HepG2 (cell line): ENCODE results near the gene ZPR1. TPM values are rescaled to one million over a fixed set of nuclear protein-coding genes. Genes with fewer than 3 reads are reported as not detected.

Experiments used
- ADNP ChIP-seq: sonication (generic); formaldehyde crosslinking; IDR thresholded peaks from 2 replicates; pipeline ENCODE4 v1.4.0; 2020; ENCODE audit warnings: missing genetic modification reagents
- DPF2 ChIP-seq: sonication (generic); formaldehyde crosslinking; IDR thresholded peaks from 2 replicates; pipeline ENCODE4 v1.4.0; 2020; ENCODE audit warnings: mild to moderate bottlenecking, low read depth, missing genetic modification reagents, borderline replicate concordance
- EEA1 ChIP-seq: sonication (generic); formaldehyde crosslinking; IDR thresholded peaks from 2 replicates; pipeline ENCODE4 v1.5.1; 2020; ENCODE audit warnings: mild to moderate bottlenecking, missing genetic modification reagents, borderline replicate concordance
- RELA ChIP-seq: sonication (generic); formaldehyde crosslinking; IDR thresholded peaks from 2 replicates; pipeline ENCODE4 v1.4.0; 2020; ENCODE audit warnings: missing genetic modification reagents
- SOX13 ChIP-seq, 3 experiments: fragments of 450-650 bp in 1 of 3; sonication (generic) in 1 of 3; formaldehyde crosslinking in 1 of 3; IDR thresholded peaks in 2 of 3; conservative IDR thresholded peaks in 1 of 3; 2 replicates each; pipeline versions ENCODE4 v1.5.0 to v1.6.1; 2016 to 2020; ENCODE audit warnings: antibody characterized with exemption in 1 of 3, mild to moderate bottlenecking in 1 of 3, missing compliant biosample characterization in 1 of 3, missing genetic modification reagents in 1 of 3, moderate library complexity in 1 of 3
- THAP11 ChIP-seq: IDR thresholded peaks from 2 replicates; pipeline ENCODE4 v1.6.1; 2016; ENCODE audit warnings: missing biosample characterization, missing genetic modification reagents
- ZFP37 ChIP-seq: sonication (generic); formaldehyde crosslinking; IDR thresholded peaks from 2 replicates; pipeline ENCODE4 v1.4.0; 2020; ENCODE audit warnings: missing genetic modification reagents, borderline replicate concordance
- ZFY ChIP-seq: sonication (generic); formaldehyde crosslinking; IDR thresholded peaks from 2 replicates; pipeline ENCODE4 v1.4.0; 2020; ENCODE audit warnings: missing genetic modification reagents
- ZNF468 ChIP-seq: sonication (generic); formaldehyde crosslinking; IDR thresholded peaks from 2 replicates; pipeline ENCODE4 v1.8.0; 2022; ENCODE audit warnings: mild to moderate bottlenecking, moderate library complexity, missing genetic modification reagents
- polyA plus RNA-seq, 8 experiments: library from polyadenylated mRNA; depleted of rRNA in 3 of 8; stranded (reverse) in 7 of 8; unstranded in 1 of 8; fragments of >200 nt; fragmentation: Illumina TruSeq in 4 of 8; extraction: Trizol in 4 of 8; gene quantifications; 2 replicates each; pipeline versions ENCODE4 v1.2.1 to v1.2.3, GENCODE V29; 2011 to 2016; ENCODE audit warnings: low read depth in 4 of 8, missing spikeins in 1 of 8, mixed read lengths in 1 of 8; ENCODE audit not compliant: insufficient read depth in 1 of 8
- total RNA-seq, 5 experiments: library from RNA; depleted of rRNA; stranded (reverse); fragments of >200 nt; fragmentation: Illumina TruSeq; extraction: Trizol; gene quantifications; 2 replicates each; pipeline ENCODE4 v1.2.3, GENCODE V29; 2016; ENCODE audit warnings: low read depth in 1 of 5
- TF ChIP-seq, protein P1 (sequence below): sonication (generic); formaldehyde crosslinking; IDR thresholded peaks from one replicate; pipeline ENCODE4 v1.5.1; 2020; ENCODE audit warnings: mild to moderate bottlenecking, missing genetic modification reagents; ENCODE audit errors: not compliant biosample characterization
- TF ChIP-seq, protein P2 (sequence below): sonication (generic); formaldehyde crosslinking; IDR thresholded peaks from 2 replicates; pipeline ENCODE4 v1.9.0; 2021; ENCODE audit warnings: mild to moderate bottlenecking, missing genetic modification reagents
- TF ChIP-seq, protein P3 (sequence below): sonication (generic); formaldehyde crosslinking; IDR thresholded peaks from 2 replicates; pipeline ENCODE4 v1.5.0; 2020; ENCODE audit warnings: missing genetic modification reagents

The ZPR1 gene
- total and polyA plus RNA-seq, 2 of the 13 experiments (the other 11 are each of a cell fraction or from before 2014, with no cell fraction given) = 40.0 to 79.3 TPM

DNA sequence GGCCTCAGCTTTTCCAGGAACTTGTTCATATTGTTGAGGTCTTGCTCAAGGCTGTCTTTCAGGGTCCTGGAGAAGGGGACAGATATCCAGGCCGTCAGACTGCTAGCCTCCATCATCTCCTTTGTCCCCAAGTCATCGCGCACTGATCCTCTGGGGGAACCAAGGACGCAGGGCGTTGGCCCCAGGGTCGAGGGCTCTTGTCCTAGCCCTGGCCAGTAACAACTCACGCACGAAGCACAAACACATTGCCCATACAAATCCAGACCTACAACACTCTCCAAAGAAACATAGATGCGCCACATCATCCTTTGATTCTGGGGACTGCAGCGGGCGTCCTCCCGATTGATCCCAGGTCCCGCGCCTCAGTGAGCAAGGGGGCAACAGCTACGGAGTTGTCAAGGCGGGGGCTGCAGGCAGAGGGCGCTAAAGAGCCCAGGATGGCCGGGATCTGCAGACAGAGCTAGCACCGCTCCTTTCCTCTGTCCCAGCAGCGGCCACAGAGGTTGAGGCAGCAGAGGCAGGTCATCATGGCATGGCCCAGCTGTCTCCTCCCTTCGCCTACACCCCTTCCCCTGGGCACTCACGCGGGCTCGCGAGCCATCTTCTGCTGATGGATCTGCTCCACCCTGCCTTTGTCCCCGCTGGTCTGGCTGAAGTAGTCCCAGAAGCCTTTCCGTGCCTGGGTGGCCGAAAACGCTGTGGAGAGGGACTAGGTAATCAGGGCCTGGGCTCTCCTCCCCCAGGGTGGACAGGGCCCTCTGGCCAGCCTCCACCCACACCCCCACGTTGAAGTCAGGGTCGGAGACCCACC lies 3.4 kb upstream of the ZPR1 start (continued):
- TF ChIP-seq, protein P1, sequence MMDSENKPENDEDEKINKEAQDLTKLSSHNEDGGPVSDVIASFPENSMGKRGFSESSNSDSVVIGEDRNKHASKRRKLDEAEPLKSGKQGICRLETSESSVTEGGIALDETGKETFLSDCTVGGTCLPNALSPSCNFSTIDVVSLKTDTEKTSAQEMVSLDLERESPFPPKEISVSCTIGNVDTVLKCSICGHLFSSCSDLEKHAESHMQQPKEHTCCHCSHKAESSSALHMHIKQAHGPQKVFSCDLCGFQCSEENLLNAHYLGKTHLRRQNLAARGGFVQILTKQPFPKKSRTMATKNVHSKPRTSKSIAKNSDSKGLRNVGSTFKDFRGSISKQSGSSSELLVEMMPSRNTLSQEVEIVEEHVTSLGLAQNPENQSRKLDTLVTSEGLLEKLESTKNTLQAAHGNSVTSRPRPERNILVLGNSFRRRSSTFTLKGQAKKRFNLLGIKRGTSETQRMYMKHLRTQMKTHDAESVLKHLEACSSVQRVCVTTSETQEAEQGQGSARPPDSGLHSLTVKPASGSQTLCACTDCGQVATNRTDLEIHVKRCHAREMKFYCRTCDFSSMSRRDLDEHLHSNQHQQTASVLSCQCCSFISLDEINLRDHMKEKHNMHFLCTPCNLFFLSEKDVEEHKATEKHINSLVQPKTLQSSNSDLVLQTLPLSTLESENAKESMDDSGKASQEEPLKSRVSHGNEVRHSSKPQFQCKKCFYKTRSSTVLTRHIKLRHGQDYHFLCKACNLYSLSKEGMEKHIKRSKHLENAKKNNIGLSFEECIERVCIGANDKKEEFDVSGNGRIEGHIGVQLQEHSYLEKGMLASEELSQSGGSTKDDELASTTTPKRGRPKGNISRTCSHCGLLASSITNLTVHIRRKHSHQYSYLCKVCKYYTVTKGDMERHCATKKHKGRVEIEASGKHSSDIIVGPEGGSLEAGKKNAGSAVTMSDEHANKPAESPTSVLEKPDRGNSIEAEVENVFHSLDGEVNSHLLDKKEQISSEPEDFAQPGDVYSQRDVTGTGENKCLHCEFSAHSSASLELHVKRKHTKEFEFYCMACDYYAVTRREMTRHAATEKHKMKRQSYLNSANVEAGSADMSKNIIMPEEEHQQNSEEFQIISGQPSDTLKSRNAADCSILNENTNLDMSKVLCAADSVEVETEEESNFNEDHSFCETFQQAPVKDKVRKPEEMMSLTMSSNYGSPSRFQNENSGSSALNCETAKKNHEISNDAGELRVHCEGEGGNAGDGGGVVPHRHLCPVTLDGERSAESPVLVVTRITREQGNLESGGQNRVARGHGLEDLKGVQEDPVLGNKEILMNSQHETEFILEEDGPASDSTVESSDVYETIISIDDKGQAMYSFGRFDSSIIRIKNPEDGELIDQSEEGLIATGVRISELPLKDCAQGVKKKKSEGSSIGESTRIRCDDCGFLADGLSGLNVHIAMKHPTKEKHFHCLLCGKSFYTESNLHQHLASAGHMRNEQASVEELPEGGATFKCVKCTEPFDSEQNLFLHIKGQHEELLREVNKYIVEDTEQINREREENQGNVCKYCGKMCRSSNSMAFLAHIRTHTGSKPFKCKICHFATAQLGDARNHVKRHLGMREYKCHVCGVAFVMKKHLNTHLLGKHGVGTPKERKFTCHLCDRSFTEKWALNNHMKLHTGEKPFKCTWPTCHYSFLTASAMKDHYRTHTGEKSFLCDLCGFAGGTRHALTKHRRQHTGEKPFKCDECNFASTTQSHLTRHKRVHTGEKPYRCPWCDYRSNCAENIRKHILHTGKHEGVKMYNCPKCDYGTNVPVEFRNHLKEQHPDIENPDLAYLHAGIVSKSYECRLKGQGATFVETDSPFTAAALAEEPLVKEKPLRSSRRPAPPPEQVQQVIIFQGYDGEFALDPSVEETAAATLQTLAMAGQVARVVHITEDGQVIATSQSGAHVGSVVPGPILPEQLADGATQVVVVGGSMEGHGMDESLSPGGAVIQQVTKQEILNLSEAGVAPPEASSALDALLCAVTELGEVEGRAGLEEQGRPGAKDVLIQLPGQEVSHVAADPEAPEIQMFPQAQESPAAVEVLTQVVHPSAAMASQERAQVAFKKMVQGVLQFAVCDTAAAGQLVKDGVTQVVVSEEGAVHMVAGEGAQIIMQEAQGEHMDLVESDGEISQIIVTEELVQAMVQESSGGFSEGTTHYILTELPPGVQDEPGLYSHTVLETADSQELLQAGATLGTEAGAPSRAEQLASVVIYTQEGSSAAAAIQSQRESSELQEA (CRISPR knock-in tag) = peak; percentile 65
- TF ChIP-seq, protein P2, sequence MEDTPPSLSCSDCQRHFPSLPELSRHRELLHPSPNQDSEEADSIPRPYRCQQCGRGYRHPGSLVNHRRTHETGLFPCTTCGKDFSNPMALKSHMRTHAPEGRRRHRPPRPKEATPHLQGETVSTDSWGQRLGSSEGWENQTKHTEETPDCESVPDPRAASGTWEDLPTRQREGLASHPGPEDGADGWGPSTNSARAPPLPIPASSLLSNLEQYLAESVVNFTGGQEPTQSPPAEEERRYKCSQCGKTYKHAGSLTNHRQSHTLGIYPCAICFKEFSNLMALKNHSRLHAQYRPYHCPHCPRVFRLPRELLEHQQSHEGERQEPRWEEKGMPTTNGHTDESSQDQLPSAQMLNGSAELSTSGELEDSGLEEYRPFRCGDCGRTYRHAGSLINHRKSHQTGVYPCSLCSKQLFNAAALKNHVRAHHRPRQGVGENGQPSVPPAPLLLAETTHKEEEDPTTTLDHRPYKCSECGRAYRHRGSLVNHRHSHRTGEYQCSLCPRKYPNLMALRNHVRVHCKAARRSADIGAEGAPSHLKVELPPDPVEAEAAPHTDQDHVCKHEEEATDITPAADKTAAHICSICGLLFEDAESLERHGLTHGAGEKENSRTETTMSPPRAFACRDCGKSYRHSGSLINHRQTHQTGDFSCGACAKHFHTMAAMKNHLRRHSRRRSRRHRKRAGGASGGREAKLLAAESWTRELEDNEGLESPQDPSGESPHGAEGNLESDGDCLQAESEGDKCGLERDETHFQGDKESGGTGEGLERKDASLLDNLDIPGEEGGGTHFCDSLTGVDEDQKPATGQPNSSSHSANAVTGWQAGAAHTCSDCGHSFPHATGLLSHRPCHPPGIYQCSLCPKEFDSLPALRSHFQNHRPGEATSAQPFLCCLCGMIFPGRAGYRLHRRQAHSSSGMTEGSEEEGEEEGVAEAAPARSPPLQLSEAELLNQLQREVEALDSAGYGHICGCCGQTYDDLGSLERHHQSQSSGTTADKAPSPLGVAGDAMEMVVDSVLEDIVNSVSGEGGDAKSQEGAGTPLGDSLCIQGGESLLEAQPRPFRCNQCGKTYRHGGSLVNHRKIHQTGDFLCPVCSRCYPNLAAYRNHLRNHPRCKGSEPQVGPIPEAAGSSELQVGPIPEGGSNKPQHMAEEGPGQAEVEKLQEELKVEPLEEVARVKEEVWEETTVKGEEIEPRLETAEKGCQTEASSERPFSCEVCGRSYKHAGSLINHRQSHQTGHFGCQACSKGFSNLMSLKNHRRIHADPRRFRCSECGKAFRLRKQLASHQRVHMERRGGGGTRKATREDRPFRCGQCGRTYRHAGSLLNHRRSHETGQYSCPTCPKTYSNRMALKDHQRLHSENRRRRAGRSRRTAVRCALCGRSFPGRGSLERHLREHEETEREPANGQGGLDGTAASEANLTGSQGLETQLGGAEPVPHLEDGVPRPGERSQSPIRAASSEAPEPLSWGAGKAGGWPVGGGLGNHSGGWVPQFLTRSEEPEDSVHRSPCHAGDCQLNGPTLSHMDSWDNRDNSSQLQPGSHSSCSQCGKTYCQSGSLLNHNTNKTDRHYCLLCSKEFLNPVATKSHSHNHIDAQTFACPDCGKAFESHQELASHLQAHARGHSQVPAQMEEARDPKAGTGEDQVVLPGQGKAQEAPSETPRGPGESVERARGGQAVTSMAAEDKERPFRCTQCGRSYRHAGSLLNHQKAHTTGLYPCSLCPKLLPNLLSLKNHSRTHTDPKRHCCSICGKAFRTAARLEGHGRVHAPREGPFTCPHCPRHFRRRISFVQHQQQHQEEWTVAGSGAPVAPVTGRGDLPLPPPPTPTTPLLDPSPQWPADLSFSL (CRISPR knock-in tag) = no peak
- TF ChIP-seq RELA (CRISPR knock-in tag) = no peak
- TF ChIP-seq THAP11 (CRISPR knock-in tag) = peak; percentile 39; the same call in 1 of the 2 replicates
- no peak for TF ChIP-seq ZFP37 (CRISPR knock-in tag)
- TF ChIP-seq DPF2 (CRISPR knock-in tag) = no peak
- TF ChIP-seq SOX13 (IDR thresholded peaks at IDR 0.05) = no peak
- peak in 1 of 2 experiments; percentile 49; a peak in 1 of 4 replicates for TF ChIP-seq SOX13 (CRISPR knock-in tag; conservative IDR thresholded peaks at IDR 0.05 in 1 of 2, IDR thresholded peaks at IDR 0.05 in 1 of 2)
- TF ChIP-seq, protein P3, sequence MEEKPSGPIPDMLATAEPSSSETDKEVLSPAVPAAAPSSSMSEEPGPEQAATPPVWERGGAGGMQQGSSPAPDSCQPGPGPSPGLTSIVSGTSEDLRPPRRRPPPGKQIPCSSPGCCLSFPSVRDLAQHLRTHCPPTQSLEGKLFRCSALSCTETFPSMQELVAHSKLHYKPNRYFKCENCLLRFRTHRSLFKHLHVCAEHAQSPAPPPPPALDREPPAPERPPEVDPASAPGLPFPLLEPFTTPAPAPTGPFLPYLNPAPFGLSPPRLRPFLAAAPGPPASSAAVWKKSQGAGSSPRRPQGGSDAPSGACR (CRISPR knock-in tag) = peak; percentile 81
- TF ChIP-seq ZNF468 (CRISPR knock-in tag) = no peak
- TF ChIP-seq EEA1 = no peak
- no peak for TF ChIP-seq ADNP (CRISPR knock-in tag)
- peak; percentile 58 for TF ChIP-seq ZFY (CRISPR knock-in tag)
